ENCODE measurements around the gene SMARCD1. TPM values are rescaled to one million over a fixed set of nuclear protein-coding genes. Genes with fewer than 3 reads are reported as not detected.

Gene SMARCD1
- total RNA-seq, 4 donors from 2014 or later = 45.9 to 97.2 (median 65.3) TPM

DNA sequence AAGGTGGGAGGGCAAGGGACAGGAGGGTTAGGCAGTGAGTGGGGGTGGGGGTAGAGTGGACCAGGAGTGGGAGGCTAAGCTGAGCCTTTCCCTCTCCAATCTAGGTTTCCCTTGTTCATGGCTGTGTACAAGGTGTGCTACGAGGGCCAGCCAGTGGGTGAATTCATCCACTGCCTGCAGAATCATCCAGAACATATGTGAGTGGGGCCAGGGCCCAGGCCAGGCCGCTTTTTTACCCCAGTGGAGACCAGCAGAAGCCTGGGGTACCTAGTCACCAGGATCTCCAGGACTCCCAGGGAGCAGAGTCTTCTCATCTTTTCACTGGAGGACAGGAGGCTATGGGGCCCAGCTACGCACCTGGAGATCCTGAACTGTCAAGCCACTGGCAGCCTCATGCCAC, 24.2 kb downstream of the SMARCD1 start:
- H3K9me3 ChIP-seq = no peaks in the 10 kb centered on the region
- H3K4me3 ChIP-seq = no peak overlapping the region
- no peak for TF ChIP-seq EP300 (IDR thresholded peaks at IDR 0.05)
- no peak for TF ChIP-seq POLR2A (IDR thresholded peaks at IDR 0.05)
- TF ChIP-seq, protein P1, sequence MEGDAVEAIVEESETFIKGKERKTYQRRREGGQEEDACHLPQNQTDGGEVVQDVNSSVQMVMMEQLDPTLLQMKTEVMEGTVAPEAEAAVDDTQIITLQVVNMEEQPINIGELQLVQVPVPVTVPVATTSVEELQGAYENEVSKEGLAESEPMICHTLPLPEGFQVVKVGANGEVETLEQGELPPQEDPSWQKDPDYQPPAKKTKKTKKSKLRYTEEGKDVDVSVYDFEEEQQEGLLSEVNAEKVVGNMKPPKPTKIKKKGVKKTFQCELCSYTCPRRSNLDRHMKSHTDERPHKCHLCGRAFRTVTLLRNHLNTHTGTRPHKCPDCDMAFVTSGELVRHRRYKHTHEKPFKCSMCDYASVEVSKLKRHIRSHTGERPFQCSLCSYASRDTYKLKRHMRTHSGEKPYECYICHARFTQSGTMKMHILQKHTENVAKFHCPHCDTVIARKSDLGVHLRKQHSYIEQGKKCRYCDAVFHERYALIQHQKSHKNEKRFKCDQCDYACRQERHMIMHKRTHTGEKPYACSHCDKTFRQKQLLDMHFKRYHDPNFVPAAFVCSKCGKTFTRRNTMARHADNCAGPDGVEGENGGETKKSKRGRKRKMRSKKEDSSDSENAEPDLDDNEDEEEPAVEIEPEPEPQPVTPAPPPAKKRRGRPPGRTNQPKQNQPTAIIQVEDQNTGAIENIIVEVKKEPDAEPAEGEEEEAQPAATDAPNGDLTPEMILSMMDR (IDR thresholded peaks at IDR 0.05) = no peak
- H3K4me1 ChIP-seq = peaks cover 0 to 56% (median 36%) of the 10 kb centered on the region in 4 donors
- H3K27me3 ChIP-seq = no peaks in the 10 kb centered on the region
- no peak for DNase-seq (ENCODE audit: low spot score in 2 of 2)
- no peaks in the 10 kb centered on the region for H3K36me3 ChIP-seq
- peak overlapping the region; percentile 79 to 98 (median 87) for H3K27ac ChIP-seq
- 89 to 96% methylated on average over 3 of the region's 3 CpGs for WGBS, 2 donors

GRCh38 chr12:50110127-50110761, 25.1 kb downstream of the SMARCD1 start:
- Histone ChIP-seq H3K27me3 (no peaks in the 10 kb centered on the region), H3K4me3 (peak overlapping the region in 1 of 4 donors; percentile 2), H3K9me3 (no peaks in the 10 kb centered on the region), H3K4me1 (peaks cover 0 to 49% (median 34%) of the 10 kb centered on the region in 4 donors), H3K27ac (peak overlapping the region; percentile 79 to 98 (median 87)), H3K36me3 (peaks cover 0 to 5% (median 0%) of the 10 kb centered on the region in 3 donors)
- TF ChIP-seq POLR2A (IDR thresholded peaks at IDR 0.05) (no peak), EP300 (IDR thresholded peaks at IDR 0.05) (no peak)
- TF ChIP-seq, protein P1 (IDR thresholded peaks at IDR 0.05) = no peak
- WGBS, 2 donors = 33 to 51% methylated on average over 8 of the region's 8 CpGs
- DNase-seq (ENCODE audit: low spot score in 2 of 2) = no peak

DNA sequence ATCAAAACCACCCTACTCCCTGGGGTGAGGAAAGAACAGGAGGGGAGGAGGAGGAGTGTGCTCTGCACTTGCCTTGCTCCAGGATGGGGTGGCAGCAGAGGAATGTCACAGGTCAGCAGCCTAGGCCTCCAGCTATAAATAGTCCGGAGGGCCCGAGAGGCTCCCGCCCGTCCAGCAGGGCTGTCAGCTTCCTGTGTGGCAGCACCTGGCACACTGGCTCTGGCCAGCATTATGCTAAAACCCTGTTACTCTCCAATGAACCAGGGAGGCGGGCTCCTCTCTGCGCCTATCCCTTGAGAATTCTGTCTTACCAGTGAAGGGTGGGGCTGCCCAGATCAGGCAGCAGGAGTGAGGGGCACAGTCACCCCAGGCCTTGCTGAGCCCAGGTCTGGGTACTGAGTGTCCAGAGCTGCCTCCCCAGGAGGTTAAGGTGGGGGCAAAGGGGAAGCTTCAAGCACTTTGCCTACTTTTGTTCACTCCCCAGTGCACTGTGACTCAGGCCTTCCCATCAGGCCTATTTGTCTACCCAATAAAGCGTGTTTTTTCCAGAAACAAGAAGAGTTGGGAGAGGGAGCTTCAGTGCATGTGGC, 25.7 kb downstream of the SMARCD1 start:
- peak in 1 of 2 donors; percentile 36 for DNase-seq (ENCODE audit: low spot score in 2 of 2)

DNA sequence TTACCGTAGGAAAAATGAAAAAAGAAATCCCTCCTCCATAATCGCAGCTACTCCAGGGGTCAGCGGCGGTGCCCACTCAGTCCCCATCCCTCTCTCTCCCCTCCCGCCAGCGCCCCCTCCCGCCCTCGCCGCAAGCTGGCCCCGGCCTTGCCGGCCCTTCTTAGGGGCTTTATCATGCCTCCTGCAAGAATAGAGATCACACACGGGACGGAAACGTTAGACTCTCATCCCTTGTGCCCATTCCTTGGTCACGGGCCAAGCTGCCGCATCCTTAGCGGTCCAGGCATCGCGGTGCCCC, 26.2 kb downstream of the SMARCD1 start:
- peak overlapping the region; percentile 18 to 97 (median 34) for H3K4me3 ChIP-seq
- TF ChIP-seq EP300 (IDR thresholded peaks at IDR 0.05) (no peak), POLR2A (IDR thresholded peaks at IDR 0.05) (no peak)
- TF ChIP-seq, protein P1 (IDR thresholded peaks at IDR 0.05) = no peak
- peaks cover 0 to 14% (median 3%) of the 10 kb centered on the region in 3 donors for H3K36me3 ChIP-seq
- no peaks in the 10 kb centered on the region for H3K27me3 ChIP-seq
- peaks cover 0 to 50% (median 34%) of the 10 kb centered on the region in 4 donors for H3K4me1 ChIP-seq
- no peaks in the 10 kb centered on the region for H3K9me3 ChIP-seq
- peak overlapping the region; percentile 79 to 98 (median 87) for H3K27ac ChIP-seq
- 3 to 7% methylated on average over 19 of the region's 19 CpGs for WGBS, 2 donors
- DNase-seq (ENCODE audit: low spot score in 2 of 2) = peak in 1 of 2 donors; percentile 17

More for the DNA sequence above, 25.7 kb downstream of the SMARCD1 start:
- Histone ChIP-seq H3K4me3 (peak overlapping the region in 3 of 4 donors; percentile 30 to 97 (median 39)), H3K9me3 (no peaks in the 10 kb centered on the region), H3K36me3 (peaks cover 0 to 10% (median 3%) of the 10 kb centered on the region in 3 donors), H3K27me3 (no peaks in the 10 kb centered on the region), H3K4me1 (peaks cover 0 to 46% (median 34%) of the 10 kb centered on the region in 4 donors), H3K27ac (peak overlapping the region; percentile 79 to 98 (median 87))
- 21 to 36% methylated on average over 7 of the region's 7 CpGs for WGBS, 2 donors
- TF ChIP-seq POLR2A (IDR thresholded peaks at IDR 0.05) = no peak
- TF ChIP-seq, protein P1 (IDR thresholded peaks at IDR 0.05) = no peak
- no peak for TF ChIP-seq EP300 (IDR thresholded peaks at IDR 0.05)
